Stimulated activated CD4-positive, alpha-beta T cell treated with anti-CD3 and anti-CD28 coated beads, Interleukin-4, amount 100 ng/mL, for 4 hours (primary cell): Measurements from ENCODE around the gene TMEM235.

Experiments
- DNase-seq, 2 experiments: peaks; one replicate each; pipeline ENCODE4 v3.0.0-alpha.2; 2020

TMEM235 gene

DNA sequence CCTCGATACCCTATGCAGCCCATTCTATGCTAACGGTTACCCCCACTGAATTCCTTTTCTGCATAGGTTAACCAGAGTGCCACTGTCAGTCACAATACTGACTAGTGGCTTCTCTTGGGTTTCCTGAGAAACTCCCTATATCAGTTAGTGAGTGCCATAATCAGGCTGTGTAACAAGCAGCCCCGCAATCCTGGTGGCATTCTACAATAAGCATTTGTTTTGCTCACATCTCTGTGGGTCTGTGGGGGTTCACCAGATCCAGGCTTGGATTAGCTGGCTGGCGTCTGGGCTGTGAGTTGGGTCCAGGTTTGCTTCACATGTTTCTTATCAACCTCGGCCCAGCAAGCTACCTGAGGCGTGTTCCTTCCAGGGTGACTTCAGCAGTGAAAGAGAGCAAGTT is 42.4 kb downstream of the TMEM235 start:
- no peak for DNase-seq

DNA sequence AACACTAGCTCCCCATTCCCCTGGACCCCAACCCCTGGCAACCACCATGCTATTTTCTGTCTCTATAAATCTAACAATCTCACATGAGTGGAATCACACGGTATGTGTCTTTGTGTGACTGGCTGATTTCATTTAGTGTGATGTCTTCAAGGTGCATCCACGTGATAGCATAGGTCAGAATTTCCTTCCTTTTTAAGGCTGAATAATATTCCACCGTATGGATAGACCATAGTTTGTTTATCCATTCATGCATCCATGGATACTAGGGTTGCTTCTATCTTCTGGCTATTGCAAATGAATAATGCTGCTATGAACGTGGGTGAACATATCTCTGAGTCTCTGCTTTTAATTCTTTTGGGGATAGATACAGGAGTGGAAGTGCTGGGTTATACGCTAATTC is 43.9 kb downstream of the TMEM235 start:
- DNase-seq: no peak

DNA sequence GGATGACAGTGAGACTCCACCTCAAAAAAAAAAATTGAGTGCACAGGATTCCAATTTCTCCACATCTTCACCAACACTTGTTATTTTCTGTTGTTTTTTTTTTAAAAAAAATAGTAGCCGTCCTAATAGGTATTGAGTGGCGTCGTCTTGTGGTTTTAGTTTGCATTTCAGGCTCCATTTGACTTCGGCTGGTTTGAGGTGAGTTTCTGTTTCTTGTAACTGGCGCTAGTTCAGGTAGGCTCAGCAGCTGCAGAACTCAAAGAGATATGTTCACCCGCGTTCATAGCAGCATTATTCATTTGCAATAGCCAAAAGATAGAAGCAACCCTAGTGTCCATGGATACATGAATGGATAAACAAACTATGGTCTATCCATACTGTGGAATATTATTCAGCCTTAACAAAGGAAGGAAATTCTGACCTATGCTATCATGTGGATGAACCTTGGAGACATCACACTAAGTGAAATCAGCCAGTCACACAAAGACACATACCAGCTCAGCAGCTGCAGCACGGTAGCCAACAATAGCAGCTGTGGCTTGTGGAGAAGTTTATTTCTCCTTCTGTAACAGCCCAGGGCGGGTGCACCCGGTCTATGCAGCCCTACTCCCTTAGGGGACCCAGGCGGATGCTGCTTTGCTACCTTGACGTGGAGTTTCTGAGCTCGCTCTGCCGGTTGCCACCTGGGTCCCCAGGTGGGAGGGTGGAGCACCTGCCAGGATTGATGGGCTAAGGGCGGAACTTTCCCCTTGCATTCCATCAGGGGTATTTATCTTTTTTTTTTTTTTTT is 44.9 kb downstream of the TMEM235 start:
- DNase-seq: no peak

DNA sequence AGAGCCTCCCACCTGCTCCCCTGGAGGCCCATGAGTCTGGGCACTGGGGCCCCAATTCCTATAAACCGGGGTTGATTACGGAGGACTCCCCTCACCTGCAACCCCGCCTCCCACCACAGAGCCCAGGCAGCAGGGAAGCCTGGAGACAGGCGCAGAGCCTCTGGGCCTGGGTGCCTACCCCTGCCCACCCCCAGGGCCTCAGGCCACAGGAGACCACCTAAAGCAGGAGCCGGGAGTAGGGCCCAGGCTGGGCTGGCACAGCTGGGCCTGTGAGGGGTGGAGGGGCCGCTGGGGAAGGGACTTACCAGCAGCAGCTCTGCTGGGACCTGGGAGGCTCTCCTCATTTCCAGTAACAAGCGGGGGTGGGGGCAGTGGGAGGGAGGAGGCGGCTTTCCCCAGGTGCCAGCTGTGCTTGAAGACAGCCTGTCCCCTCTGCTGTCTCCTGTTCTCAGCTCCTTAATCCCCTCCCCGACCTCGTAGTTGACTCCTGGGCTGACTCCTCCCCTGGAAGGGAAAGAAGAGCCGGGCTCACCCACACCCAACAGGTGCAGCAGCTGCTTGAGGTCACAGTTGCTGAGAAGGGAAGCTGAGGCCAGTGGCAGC is 46.8 kb downstream of the TMEM235 start:
- no peak for DNase-seq

DNA sequence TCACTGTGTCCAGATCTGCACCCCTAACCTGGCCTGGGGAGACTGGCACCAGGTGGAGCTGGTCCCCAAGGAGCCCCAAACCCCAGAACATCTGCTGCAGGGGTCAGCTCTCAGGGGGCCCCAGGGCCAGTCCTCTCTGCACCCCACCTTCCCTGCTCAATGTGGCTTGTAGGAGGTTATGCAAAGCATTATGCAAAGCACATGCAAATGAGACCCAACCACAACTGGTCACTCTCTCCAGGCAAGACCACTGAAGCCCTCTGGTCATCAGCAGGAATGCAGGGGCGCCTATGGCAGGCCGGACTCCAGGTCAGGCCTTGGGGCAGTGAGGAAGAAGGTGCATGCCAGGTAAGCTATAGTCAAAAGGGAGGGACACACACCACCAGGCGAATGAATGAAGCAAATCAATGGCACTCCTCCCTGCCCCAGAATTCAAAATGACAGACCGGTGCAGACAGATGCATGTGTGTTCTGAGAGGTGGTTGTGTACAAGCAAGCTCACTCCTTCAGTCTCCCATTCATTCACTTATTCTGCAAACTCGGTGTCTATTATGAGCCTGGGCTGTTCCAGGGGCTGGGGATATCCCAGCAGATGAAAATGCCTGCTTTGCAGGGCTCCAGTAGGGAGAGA is 48.0 kb downstream of the TMEM235 start:
- no peak for DNase-seq

DNA sequence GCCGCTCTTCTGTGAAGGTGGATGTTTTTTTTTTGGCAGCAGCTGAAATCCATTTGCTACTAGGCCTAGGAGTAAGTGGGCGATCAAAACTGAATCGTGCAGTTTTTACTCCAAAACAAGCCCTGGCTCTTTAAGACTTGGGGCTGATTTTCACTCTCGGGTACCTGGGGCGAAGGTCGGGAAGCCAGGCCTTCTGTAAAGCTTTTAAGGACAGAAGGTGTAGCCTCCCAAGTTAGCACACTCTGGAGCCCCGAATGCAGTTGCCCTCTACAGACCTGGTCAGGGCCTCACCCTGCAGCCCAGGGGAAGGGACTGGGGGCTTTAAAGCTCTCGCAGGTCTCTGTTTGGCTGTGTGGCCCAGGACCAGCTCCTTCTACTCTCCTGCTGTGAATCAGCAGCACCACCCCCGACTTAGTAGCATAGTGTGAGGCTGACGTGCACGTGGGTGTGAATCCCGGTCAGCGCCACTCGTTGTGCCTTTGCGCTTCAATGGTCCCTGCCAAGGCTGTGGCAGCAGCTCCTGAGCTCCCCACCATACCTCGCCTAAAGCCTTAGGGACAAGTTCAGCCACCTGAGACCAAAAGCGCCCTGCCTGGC is 49.9 kb downstream of the TMEM235 start:
- no peak for DNase-seq

DNA sequence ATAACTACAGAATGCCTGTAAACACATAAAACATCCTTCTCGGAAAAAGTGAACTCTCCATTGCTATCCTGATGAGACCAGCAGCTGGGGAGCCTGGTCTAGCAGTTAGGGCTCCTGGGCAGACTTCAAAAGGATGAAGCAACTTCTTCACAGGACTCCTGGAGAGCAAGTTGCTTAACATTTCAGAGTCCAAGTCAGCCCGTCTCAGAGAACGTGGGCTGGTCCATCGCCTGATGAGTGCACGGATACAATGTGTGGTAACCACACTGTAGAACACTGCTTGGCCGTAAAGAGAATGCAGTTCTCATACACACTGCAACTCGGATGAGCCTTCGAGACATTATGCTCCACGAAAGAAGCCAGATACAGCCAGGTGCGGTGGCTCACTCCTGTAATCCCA is 52.7 kb downstream of the TMEM235 start:
- no peak for DNase-seq

DNA sequence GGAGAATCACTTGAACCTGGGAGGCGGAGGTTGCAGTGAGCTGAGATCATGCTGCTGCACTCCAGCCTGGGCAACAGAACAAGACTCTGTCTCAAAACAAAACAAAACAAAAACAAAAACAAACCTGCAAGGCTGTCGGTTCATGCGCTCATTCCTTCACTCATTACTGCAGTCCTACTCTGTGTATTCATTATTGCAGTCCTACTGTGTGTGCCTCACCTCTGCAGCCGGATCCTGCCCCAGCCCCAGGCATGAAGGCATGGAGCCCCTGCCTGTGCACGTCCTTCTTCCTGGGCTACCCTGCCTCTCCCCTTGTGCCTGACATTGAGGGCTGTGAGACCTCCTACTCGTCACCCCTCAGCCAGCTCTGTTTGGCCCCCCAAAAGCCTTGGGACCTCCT is 57.6 kb downstream of the TMEM235 start:
- DNase-seq: no peak

DNA sequence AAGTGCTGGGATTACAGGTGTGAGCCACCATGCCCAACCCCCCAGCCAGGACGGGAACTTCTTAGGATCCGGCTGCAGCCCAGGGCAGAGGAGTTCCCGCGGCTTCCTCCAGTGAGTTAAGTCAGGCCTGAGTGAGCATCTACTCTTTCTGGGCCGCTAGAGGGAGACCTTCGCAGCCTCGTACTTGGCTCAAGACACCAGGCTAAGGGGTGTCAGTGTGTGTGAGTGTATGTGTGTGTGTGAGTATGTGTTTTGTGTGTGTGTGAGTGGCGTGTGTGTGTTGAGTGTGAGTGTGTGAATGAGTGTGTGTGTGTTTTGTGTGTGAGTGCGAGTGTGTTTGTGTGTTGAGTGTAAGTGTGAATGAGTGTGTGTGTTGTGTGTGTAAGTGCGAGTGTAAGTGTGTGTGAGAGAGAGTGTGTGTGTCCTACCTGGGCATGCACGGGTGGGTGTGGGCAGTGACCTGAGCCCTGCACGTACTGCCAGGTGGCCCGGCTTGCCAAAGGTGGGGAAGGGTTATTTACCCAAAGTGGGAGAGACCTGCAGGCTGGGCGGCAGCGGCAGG is 58.5 kb downstream of the TMEM235 start:
- peak; percentile 61 to 74 for DNase-seq
